HUES48 (cell line): ENCODE measurements around the gene C5orf22.
"Not testable (repeated sequence)": the region's sequence is repeated elsewhere in the genome, so short reads cannot be mapped to it uniquely, and the experiment has no call there.

Source experiments
- H3K27ac ChIP-seq: one replicate; pipeline ENCODE4 v1.7.0; 2013; ENCODE audit warnings: low read depth, low read length, inconsistent platforms
- H3K27me3 ChIP-seq: 2 replicates; pipeline ENCODE4 v1.6.1; 2013; ENCODE audit warnings: mild to moderate bottlenecking, low read length; ENCODE audit not compliant: control insufficient read depth, insufficient read depth
- H3K36me3 ChIP-seq: 2 replicates; pipeline ENCODE4 v1.6.1; 2013; ENCODE audit warnings: low read length; ENCODE audit not compliant: control insufficient read depth, insufficient read depth
- H3K4me1 ChIP-seq: 2 replicates; pipeline ENCODE4 v1.6.1; 2013; ENCODE audit warnings: mild to moderate bottlenecking, low read length; ENCODE audit not compliant: control insufficient read depth, insufficient read depth
- H3K4me3 ChIP-seq: 2 replicates; pipeline ENCODE4 v1.5.1; 2013; ENCODE audit warnings: mild to moderate bottlenecking, low read depth, low read length
- H3K9ac ChIP-seq: 2 replicates; pipeline ENCODE4 v1.6.1; 2013; ENCODE audit warnings: mild to moderate bottlenecking, low read depth, low read length, moderate library complexity
- H3K9me3 ChIP-seq: 2 replicates; pipeline ENCODE4 v1.6.1; 2013; ENCODE audit warnings: low read length; ENCODE audit not compliant: control insufficient read depth, insufficient read depth

The C5orf22 gene

GRCh38 chr5:31553863-31554262, 21.8 kb downstream of the C5orf22 start:
- Histone ChIP-seq H3K9me3 (no peaks in the 10 kb centered on the region), H3K4me1 (no peaks in the 10 kb centered on the region), H3K27me3 (no peaks in the 10 kb centered on the region), H3K9ac (no peak overlapping the region), H3K27ac (no peak overlapping the region), H3K4me3 (no peak overlapping the region), H3K36me3 (peaks cover 50% of the 10 kb centered on the region)

GRCh38 chr5:31554552-31554951, 22.5 kb downstream of the C5orf22 start:
- Histone ChIP-seq H3K36me3 (peaks cover 44% of the 10 kb centered on the region), H3K9me3 (no peaks in the 10 kb centered on the region), H3K9ac (no peak overlapping the region), H3K27ac (no peak overlapping the region), H3K27me3 (no peaks in the 10 kb centered on the region), H3K4me3 (no peak overlapping the region), H3K4me1 (no peaks in the 10 kb centered on the region)

DNA sequence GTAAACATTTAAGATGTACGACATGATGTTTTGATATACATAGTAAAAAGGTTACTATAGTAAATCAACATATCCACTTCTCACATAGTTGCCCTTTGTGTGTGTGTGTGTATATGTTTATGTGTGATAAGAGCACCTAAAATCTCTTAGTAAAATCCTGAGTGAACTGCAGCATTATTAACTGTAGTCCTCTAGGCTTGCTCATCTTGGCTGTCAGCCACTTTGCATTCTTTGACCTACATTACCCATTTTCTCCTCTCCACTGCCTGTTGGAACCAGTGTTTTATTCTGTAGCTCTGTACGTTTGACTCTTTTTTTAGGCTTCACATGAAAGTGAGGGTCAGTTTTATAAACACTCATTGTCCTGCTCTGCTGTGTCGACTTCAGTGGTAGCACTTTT, 24.4 kb downstream of the C5orf22 start:
- peaks cover 38% of the 10 kb centered on the region for H3K36me3 ChIP-seq
- no peak overlapping the region for H3K9ac ChIP-seq
- no peaks in the 10 kb centered on the region for H3K9me3 ChIP-seq
- no peaks in the 10 kb centered on the region for H3K27me3 ChIP-seq
- H3K4me3 ChIP-seq = no peak overlapping the region
- no peaks in the 10 kb centered on the region for H3K4me1 ChIP-seq
- no peak overlapping the region for H3K27ac ChIP-seq

DNA sequence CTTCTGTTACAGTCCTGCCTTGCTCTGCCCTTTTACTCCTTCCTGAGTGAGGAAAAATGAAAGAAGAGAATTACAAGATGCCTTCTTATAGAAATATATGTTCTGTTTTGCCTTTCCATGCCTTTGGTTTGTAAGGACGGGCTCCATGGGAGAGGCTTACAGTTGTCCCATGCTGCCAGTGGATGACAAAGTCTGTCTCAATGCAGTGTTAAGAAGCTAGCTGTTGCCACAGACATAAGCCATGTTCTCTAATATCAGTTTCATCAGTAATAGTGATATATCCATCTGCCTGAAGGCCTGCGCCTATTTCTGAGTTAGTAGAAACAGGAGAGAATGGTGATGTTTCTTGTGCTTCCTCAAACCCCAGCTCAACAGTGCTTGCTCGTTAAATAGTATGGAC, 27.8 kb downstream of the C5orf22 start:
- no peak overlapping the region for H3K4me3 ChIP-seq
- no peaks in the 10 kb centered on the region for H3K4me1 ChIP-seq
- H3K36me3 ChIP-seq = 0 out of 2 replicates have a peak, but pooled peaks cover 5% of the 10 kb centered on the region
- H3K9ac ChIP-seq = no peak overlapping the region
- no peak overlapping the region for H3K27ac ChIP-seq
- no peaks in the 10 kb centered on the region for H3K27me3 ChIP-seq
- no peaks in the 10 kb centered on the region for H3K9me3 ChIP-seq

- Histone ChIP-seq H3K9ac (no peak overlapping the region), H3K4me3 (no peak overlapping the region), H3K9me3 (no peaks in the 10 kb centered on the region; the same call in 1 of the 2 replicates), H3K4me1 (no peaks in the 10 kb centered on the region), H3K36me3 (no peaks in the 10 kb centered on the region), H3K27me3 (no peaks in the 10 kb centered on the region), H3K27ac (no peak overlapping the region)
Observed at GRCh38 chr5:31561946-31562345, 29.8 kb downstream of the C5orf22 start.

DNA sequence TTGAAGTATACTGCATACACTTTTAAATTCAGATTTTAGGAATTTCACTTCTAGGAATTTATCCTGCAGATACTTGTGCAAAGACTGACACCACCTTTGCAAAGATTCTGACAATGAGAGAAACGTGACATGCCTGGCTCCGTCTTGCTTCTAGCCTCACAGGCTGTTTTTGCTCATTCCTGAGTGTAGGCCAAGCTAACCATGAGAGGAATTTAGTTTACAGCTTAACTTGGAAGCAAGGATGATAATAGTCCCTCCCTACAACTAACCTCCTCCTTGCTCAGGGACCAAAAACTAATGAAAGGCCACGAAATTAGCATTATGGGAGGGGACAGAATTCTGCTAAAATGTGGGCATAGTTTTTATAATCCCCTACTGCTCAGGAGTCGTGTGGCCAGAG, 31.1 kb downstream of the C5orf22 start:
- Histone ChIP-seq H3K9ac (no peak overlapping the region), H3K27me3 (no peaks in the 10 kb centered on the region)

GRCh38 chr5:31566362-31566761, 34.3 kb downstream of the C5orf22 start:
- not testable (repeated sequence) for H3K27ac ChIP-seq, H3K27me3 ChIP-seq, H3K36me3 ChIP-seq, H3K4me1 ChIP-seq, H3K4me3 ChIP-seq, H3K9ac ChIP-seq, H3K9me3 ChIP-seq

More for the DNA sequence above, 31.1 kb downstream of the C5orf22 start:
- H3K36me3 ChIP-seq = no peaks in the 10 kb centered on the region
- no peaks in the 10 kb centered on the region for H3K4me1 ChIP-seq
- H3K27ac ChIP-seq = no peak overlapping the region
- H3K4me3 ChIP-seq = no peak overlapping the region
- no peaks in the 10 kb centered on the region; the same call in 1 of the 2 replicates for H3K9me3 ChIP-seq

DNA sequence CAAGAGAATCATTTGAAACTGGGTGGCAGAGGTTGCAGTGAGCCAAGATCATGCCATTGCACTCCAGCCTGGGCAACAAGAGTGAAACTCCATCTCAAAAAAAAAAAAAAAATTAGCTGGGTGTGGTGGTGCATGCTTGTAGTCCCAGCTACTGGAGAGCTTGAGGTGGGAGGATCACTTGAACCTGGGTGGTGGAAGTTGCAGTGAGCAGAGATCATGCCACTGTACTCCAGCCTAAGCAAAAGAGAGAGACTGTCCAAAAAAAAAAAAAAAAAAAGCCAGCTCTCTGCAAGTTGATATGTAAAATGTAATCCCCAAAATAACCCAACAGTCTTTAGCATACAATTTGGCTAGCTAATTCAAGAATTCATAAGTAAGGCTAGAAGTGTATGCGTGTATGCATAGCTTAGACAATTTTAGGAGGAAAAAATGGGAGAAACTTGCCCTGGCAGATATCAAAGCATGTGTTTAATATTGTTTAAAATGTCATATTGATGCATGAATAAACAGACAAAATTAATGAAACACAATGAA, 36.3 kb downstream of the C5orf22 start:
- Histone ChIP-seq H3K27ac (no peak overlapping the region), H3K27me3 (no peaks in the 10 kb centered on the region), H3K9ac (no peak overlapping the region), H3K4me3 (no peak overlapping the region), H3K4me1 (no peaks in the 10 kb centered on the region), H3K9me3 (no peaks in the 10 kb centered on the region; the same call in 1 of the 2 replicates), H3K36me3 (no peaks in the 10 kb centered on the region)

DNA sequence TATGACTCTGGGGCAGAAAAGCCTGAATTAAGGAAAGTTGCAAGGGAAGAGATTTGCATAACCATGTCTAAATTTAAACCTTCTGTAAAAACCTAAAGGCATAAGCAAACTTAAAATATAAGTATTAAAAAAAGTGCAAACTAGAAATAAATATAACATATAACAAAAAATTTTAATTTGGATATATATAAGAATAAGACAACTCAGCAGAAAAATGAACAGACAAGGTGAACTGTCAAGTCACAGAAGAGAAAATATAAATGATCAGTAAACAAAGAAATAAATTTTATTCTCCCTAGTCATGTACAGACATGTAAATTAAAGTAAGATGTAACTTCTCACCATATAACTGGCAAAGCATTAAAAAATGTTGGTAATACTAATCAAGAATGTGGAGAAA, 37.0 kb downstream of the C5orf22 start:
- H3K9me3 ChIP-seq = no peaks in the 10 kb centered on the region; the same call in 1 of the 2 replicates
- H3K27me3 ChIP-seq = no peaks in the 10 kb centered on the region
- H3K36me3 ChIP-seq = no peaks in the 10 kb centered on the region
- no peak overlapping the region for H3K27ac ChIP-seq
- H3K9ac ChIP-seq = no peak overlapping the region
- H3K4me3 ChIP-seq = no peak overlapping the region
- H3K4me1 ChIP-seq = no peaks in the 10 kb centered on the region

GRCh38 chr5:31573494-31574142, 41.5 kb downstream of the C5orf22 start:
- Histone ChIP-seq H3K27me3 (no peaks in the 10 kb centered on the region), H3K27ac (no peak overlapping the region), H3K9me3 (no peaks in the 10 kb centered on the region), H3K4me1 (no peaks in the 10 kb centered on the region), H3K9ac (no peak overlapping the region), H3K4me3 (no peak overlapping the region), H3K36me3 (no peaks in the 10 kb centered on the region)

DNA sequence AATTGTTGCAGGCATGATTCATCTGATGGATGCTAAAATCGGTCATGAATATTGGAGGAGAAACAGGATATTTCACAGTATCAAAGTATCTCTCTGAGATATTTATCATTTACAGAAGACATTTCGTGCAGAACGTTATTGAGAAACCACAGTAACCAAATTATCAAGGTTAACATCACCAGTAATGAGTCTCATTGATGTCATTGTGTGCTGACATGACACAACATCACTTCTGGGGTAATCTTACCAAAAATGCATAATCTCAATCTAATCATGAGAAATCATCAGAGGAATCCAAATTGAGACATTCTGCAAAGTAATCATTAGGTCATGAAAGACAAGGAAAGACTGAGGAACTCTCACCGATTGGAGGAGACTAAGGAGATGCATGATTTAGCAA, 42.7 kb downstream of the C5orf22 start:
- Histone ChIP-seq H3K4me3 (no peak overlapping the region), H3K36me3 (no peaks in the 10 kb centered on the region), H3K9me3 (no peaks in the 10 kb centered on the region), H3K9ac (no peak overlapping the region), H3K27me3 (no peaks in the 10 kb centered on the region), H3K4me1 (no peaks in the 10 kb centered on the region), H3K27ac (no peak overlapping the region)
